Motor neuron (in vitro differentiated cells): Measurements from ENCODE around the gene CBLN1. TPM values are rescaled to one million over a fixed set of nuclear protein-coding genes. Genes with fewer than 3 reads are reported as not detected.

Source experiments
- ATAC-seq, 8 experiments: fragments of 200-7000 bp; cut with Tn5 transposase; replicated peaks in 6 of 8; 2 replicates each; pipeline ENCODE4 v1.8.0; 2021; ENCODE audit warnings: mild to moderate bottlenecking in 8 of 8, moderate library complexity in 8 of 8
- H3K27ac ChIP-seq, 2 donors: fragments of 250-450 bp; sonication (Bioruptor Pico); 2 replicates each; pipeline ENCODE4 v1.9.0; 2021; ENCODE audit warnings: antibody characterized with exemption in 2 of 2, mild to moderate bottlenecking in 2 of 2, moderate library complexity in 1 of 2
- H3K4me1 ChIP-seq, 2 donors: fragments of 250-450 bp; sonication (Bioruptor Pico); replicated peaks in 1 of 2; 2 replicates each; pipeline ENCODE4 v1.6.1; 2021; ENCODE audit warnings: antibody characterized with exemption in 2 of 2, mild to moderate bottlenecking in 2 of 2, moderate library complexity in 1 of 2
- H3K4me3 ChIP-seq, 5 donors: fragments of 250-450 bp; sonication (Bioruptor Pico); 2 replicates each; pipeline ENCODE4 v1.9.0; 2021; ENCODE audit warnings: antibody characterized with exemption in 5 of 5, mild to moderate bottlenecking in 5 of 5, moderate library complexity in 4 of 5
- WGBS, 10 experiments: fragments of 450-650 bp; shearing (Covaris generic); methylation state at CpG; one replicate each; pipeline ENCODE4 v1.0.0; 2022; 5-methylcytosine and 5-hydroxymethylcytosine counted together
- in situ Hi-C, 9 experiments: fragments of 400-800 bp; cut with MboI; loops; one replicate each; pipeline ENCODE4 v1.15.0; 2021; ENCODE audit warnings: low sequenced_read_pairs in 9 of 9, low pct_unique_long_range_greater_than_20kb in 2 of 9; ENCODE audit not compliant: unreplicated experiment in 9 of 9
- total RNA-seq, 8 experiments: library from RNA; unstranded; fragments of 300-600 nt; gene quantifications; 2 replicates each; pipeline versions ENCODE4 v1.2.3 to v1.2.4, GENCODE V29; 2022

Gene CBLN1
- total RNA-seq, 8 experiments from 2014 or later: 0.28 to 8.6 (median 7.0) TPM; not detected in 1

DNA sequence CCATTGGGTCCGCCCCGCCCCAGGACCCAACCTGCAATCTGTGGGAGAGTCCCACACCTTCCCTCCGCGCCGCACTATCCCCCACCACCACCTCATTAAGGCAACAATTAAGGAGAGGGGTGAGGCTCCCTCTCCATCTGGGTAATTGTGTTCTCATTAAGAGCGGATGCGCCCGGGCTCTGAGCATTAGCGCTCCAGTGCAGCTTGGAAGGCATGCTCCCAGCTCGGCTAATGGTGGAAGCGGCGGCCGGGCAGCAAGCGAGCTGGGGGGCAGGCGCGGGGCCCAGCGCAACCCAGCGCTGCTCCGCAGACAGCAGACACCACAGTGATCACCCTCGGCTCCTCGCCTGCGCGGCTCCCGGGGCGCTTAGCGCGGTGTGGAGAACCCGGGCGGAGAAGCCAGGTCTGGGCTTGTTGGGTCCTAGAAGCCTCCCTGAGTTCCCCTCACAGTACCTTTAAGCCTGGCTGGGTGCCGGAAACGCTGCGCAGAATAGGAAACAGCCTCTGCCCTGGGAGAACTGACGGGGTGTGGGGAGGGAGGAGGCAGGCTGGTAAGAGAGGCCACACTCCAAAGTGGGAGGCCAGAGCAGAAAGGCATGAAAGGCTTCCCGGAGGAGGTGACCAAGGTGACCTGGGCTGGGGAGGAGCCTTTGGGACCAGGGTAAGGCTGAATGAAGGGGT, 6.4 kb downstream of the CBLN1 start:
- Histone ChIP-seq H3K4me1 (peaks cover 3 to 6% of the 10 kb centered on the region in 2 donors), H3K27ac (no peak overlapping the region), H3K4me3 (no peak overlapping the region)
- ATAC-seq: peak in 2 of 8 experiments; percentile 16 to 43
- 0 to 8% (median 0%) methylated on average over 1 to 9 of the region's 34 CpGs; no CpG with 5 or more reads in 4 of the 10 experiments for WGBS, 10 experiments
- in situ Hi-C loops: no loop called here

DNA sequence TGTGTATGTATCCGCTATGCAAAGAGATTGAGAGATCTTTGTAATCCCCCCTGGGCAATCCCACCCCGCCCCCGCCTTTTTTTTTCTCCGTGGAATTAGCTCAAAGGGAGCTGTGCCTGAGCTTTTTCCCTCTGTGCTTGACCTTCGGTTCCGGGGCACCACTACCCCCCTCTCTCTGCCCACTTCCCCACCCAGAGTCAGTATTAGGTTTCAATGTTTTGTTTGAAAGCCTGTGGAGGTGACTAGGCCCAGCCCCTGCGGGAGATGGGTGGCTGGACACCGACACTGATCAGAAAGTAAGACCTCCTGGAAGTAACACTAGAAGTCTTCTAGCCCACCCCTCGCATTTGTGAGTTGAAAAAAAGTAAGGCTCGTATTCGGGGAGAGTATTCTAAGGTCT, 7.0 kb downstream of the CBLN1 start:
- in situ Hi-C loops: no loop called here
- no peak overlapping the region for H3K4me3 ChIP-seq
- H3K4me1 ChIP-seq: no peaks in the 10 kb centered on the region
- WGBS, 10 experiments: 0 to 25% (median 0%) methylated on average over 1 to 5 of the region's 11 CpGs; no CpG with 5 or more reads in 4 of the 10 experiments
- ATAC-seq: no peak
- no peak overlapping the region for H3K27ac ChIP-seq

DNA sequence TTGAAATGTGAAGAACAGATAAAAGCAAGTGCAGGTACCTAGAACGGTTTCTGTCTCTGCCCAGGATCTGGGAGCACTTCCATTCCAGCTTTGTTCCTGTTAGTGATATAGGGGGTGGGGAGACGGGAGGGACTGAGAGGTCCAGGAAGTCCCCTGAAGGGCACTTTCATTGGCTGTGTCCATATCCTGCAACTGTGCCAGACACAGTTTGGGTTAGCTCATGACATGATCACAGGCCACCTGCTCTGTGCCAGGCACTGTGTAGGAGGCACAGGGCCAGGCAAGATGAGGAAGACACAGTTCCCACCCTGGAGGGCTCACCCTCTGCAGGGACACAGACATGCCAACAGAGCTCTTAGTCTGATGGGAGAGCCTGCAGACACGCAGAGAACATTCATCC, 7.9 kb downstream of the CBLN1 start:
- Histone ChIP-seq H3K27ac (no peak overlapping the region), H3K4me1 (no peaks in the 10 kb centered on the region), H3K4me3 (no peak overlapping the region)
- 0 to 60% (median 20%) methylated on average over 1 to 3 of the region's 3 CpGs; no CpG with 5 or more reads in 5 of the 10 experiments for WGBS, 10 experiments
- in situ Hi-C loops: no loop called here
- ATAC-seq: no peak

DNA sequence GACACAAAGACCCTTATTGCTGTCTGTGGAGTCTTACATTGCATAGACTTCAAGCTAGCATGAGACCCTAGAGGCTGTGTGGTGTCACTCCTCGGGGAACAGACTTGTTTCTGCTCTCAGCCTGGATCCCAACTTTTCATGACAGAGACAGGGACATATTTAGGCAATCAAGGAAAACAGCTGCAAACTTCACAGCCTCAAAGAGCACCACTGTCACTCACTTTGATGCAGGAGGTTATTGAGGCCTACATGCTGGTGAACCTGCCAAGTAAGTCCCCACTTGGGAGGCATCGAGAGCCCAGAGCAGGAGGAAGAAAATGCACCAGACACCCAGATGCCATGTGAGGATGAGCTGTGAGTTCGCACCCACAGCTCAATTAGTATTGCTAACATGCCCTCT, 10.3 kb downstream of the CBLN1 start:
- no peak for ATAC-seq
- WGBS, 10 experiments: 21 to 90% (median 53%) methylated on average over 1 to 3 of the region's 3 CpGs; no CpG with 5 or more reads in 6 of the 10 experiments
- Histone ChIP-seq H3K4me3 (no peak overlapping the region), H3K27ac (no peak overlapping the region), H3K4me1 (no peaks in the 10 kb centered on the region)
- in situ Hi-C loops: no loop called here

DNA sequence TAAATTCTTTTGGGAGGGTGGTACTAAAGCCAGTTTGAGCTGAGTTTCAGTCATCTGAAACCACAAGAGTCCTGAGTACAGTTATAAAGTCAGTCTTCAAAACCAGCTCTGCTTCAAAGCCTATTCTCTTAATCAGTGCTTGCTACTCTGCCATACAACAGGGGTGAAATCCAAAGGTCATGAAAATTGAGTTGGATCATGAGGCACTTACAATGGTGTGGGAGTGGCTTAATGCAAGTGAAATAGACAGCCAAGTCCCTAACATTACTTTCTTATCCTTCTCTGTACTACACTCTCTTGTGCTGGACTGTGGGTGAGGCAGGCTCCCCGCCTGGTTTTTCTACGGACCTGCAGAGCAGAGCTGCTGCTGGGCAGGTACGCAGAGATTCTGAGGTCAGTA, 12.4 kb downstream of the CBLN1 start:
- ATAC-seq: no peak
- no peaks in the 10 kb centered on the region for H3K4me1 ChIP-seq
- in situ Hi-C loops: no loop called here
- H3K4me3 ChIP-seq: no peak overlapping the region
- 13 to 80% (median 20%) methylated on average over 1 to 3 of the region's 3 CpGs; no CpG with 5 or more reads in 5 of the 10 experiments for WGBS, 10 experiments
- no peak overlapping the region for H3K27ac ChIP-seq

DNA sequence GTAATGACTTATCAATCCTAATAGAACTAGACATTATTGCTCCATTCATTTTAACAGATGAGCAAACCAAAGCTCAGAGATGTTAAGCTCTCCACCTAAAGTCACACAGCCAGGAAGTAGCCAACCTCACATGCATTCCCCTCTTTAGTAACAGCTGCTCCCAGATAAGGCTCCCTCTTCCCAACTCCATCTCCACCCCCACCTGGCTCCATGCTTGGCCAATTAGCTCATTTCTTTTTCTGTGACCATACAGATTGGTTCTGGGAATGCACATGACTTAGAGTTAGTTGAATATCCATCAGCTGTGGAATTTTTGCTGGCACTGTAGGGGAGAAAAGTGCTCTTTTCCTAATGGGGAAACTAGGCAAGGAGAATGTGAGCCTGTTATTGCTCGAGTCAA, 13.0 kb downstream of the CBLN1 start:
- no peak overlapping the region for H3K4me3 ChIP-seq
- in situ Hi-C loops: no loop called here
- no peak overlapping the region for H3K27ac ChIP-seq
- 0 to 63% (median 0%) methylated on average over 1 of the region's 1 CpG; no CpG with 5 or more reads in 4 of the 10 experiments for WGBS, 10 experiments
- no peaks in the 10 kb centered on the region for H3K4me1 ChIP-seq
- no peak for ATAC-seq

DNA sequence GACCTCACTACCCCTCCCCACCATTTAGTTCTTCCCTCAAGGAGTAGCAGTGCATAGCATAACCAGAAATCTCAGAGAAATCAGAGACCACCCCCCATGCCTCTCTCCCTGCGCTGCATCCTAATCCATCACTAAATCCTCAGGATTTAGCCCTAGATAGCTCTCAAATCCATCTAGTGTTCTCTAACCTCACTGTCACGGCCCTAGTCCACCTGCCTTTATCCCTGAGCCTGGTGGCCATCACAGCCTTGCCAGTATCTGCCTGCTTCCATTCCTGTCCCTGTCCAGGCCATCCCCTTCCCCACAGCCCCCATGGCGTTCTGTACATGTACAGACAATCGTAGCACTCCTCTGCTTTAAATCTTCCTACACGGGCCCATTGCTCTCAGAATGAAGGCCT, 19.1 kb downstream of the CBLN1 start:
- WGBS, 10 experiments: 7 to 90% (median 76%) methylated on average over 1 to 5 of the region's 5 CpGs; no CpG with 5 or more reads in 3 of the 10 experiments
- no peaks in the 10 kb centered on the region for H3K4me1 ChIP-seq
- in situ Hi-C loops: no loop called here
- H3K27ac ChIP-seq: no peak overlapping the region
- no peak overlapping the region for H3K4me3 ChIP-seq
- no peak for ATAC-seq

DNA sequence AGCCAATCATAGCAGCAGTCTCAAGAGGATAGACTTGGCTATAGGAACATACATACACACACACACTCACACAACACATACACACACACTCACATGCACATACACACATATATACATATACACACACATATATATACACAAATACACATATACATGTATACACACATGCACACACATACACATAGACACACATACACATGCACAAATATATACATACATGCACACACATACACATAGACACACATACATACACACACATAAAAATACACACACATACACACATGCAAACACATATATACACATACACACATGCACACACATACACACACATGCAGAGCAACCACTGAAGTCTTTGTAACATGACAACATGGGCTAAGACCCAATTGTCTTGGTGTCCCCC, 19.7 kb downstream of the CBLN1 start:
- in situ Hi-C loops: no loop called here
- Histone ChIP-seq H3K4me3 (no peak overlapping the region), H3K27ac (no peak overlapping the region), H3K4me1 (no peaks in the 10 kb centered on the region)
- no peak for ATAC-seq

DNA sequence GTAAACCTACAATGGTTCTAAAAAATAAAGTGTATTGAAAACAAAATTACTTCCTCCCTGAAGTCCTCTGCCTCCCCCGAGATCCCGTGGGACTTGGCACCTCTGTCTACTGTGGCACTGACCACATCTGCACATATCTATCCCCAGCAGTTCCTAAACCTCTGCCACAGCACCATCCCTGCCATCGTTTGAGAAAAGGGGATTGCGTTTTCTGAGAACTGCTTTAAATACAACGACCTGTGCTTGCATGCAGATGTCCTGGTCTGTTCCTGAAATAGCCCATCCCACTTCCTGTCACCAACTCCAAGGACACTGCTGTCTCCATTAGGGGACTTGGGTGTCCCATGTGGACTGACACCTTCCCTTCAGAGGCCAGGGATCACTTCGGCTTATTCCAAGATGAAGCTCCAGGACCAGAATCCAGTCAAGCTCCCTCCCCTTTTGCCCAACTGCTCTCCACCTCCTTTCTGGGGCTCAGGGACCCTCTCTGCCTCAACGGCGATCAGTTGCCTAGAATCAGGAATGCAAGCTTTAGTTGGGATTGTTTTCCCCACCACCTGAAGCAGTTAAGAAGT, 20.6 kb downstream of the CBLN1 start:
- H3K4me3 ChIP-seq: no peak overlapping the region
- H3K4me1 ChIP-seq: no peaks in the 10 kb centered on the region
- no peak overlapping the region for H3K27ac ChIP-seq
- WGBS, 10 experiments: 0 to 100% (median 38%) methylated on average over 1 to 6 of the region's 8 CpGs; no CpG with 5 or more reads in 2 of the 10 experiments
- in situ Hi-C loops: no loop called here
- no peak for ATAC-seq

DNA sequence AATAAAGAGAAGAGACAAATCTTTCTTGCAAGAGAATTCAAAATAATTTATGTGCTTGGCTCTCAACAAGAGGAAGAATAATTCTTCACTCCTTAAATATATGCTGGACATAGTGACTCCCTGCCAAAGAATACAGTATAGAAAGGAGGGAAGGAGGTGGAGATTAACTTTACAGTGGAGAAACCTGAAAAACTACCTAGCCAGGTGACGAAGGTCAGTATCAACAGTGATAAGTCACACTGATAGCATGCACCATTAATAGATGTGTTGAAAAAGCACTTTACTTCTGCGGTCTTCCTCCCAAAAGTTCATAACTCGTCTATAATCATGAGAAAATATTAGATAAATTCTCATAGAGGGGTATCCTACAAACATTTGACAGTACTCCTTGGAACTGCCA, 21.4 kb downstream of the CBLN1 start:
- in situ Hi-C loops: no loop called here
- no peak overlapping the region for H3K27ac ChIP-seq
- H3K4me3 ChIP-seq: no peak overlapping the region
- WGBS, 10 experiments: 0 to 86% (median 24%) methylated on average over 1 to 3 of the region's 3 CpGs; no CpG with 5 or more reads in 3 of the 10 experiments
- H3K4me1 ChIP-seq: no peaks in the 10 kb centered on the region
- no peak for ATAC-seq

DNA sequence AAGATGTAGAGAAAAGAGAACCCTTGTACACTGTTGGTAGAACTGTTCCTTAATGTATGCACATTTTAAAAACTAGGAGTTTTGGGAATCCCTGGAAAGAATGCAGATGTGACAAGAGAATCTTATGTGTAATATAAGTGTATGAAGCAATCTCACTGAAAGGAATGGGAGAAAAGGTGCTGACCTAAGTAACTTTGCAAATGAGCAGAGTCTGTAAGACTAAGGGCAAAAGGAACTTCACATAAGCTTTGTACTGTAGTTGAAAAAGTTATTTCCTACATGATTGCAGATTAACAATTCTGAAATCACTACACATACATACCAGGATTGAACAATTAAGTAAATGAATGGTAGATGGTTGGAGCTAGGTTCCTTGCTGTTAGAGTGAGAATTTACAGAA, 22.3 kb downstream of the CBLN1 start:
- in situ Hi-C loops: no loop called here

DNA sequence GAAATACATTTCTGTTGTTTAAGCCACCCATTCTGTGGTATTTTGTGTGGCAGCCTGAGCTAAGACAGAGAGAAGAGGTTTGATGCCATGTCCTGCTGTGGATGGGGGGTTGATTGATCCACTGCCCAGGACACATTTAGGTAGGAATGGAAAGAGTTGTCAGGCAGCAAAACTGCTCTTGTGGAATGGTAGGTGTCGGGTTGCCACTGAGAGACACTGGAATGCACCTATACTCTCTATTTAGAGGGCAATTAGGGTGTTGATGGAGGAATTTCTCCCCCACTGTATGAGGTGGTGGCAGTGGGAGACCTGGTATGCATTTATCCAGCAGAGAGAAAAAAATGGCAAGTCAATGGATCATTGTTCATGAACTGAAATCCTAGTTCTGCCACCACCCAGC, 30.9 kb downstream of the CBLN1 start:
- in situ Hi-C loops: no loop called here
- WGBS, 10 experiments: 0 to 50% (median 43%) methylated on average over 1 of the region's 1 CpG; no CpG with 5 or more reads in 7 of the 10 experiments
- H3K27ac ChIP-seq: no peak overlapping the region
- H3K4me3 ChIP-seq: no peak overlapping the region
- H3K4me1 ChIP-seq: no peaks in the 10 kb centered on the region
- ATAC-seq: no peak

More for the DNA sequence above, 22.3 kb downstream of the CBLN1 start:
- Histone ChIP-seq H3K27ac (no peak overlapping the region), H3K4me3 (no peak overlapping the region), H3K4me1 (no peaks in the 10 kb centered on the region)
- no peak for ATAC-seq

DNA sequence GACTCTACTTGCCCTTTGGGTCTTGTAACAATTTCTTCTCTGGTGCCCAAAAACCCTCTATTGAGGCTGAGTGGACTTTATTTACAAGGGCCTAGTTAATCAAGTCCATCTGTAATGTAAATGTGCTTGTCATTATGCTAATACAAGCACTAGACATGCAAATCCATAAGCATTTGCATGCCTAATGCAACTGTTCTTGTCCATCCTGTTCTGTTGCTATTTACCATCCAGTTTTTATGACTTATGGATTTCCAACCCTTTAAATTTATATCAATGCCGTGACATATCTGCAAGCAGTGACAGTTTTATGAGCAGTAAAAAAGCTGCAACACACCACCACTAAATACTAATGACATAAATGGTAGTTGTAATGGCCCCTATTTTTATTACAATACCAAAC, 33.4 kb downstream of the CBLN1 start:
- WGBS, 10 experiments: 0 to 86% (median 28%) methylated on average over 1 of the region's 1 CpG; no CpG with 5 or more reads in 2 of the 10 experiments
- Histone ChIP-seq H3K4me3 (no peak overlapping the region), H3K27ac (no peak overlapping the region), H3K4me1 (no peaks in the 10 kb centered on the region)
- in situ Hi-C loops: no loop called here
- peak in 3 of 8 experiments; percentile 39 to 83 (median 69) for ATAC-seq

DNA sequence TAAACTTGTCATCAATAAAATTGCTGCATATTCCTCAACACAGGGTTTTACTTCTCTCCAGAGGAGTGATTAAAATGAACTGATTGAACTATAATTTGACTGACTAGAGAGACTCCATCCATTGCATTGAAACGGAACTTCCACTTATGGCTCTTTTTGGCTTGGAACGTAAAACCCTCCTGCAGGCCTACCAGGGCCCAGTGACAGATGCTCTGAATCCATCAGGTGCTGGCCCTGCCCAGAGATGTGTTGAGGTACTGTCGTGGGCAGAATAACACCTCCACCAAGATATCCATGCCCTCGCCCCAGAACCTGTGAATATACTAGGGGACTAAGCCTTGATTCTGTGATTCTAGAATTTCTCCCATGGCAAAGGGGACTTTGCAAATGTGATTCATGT, 45.4 kb downstream of the CBLN1 start:
- in situ Hi-C loops: no loop called here
- ATAC-seq: no peak
- Histone ChIP-seq H3K4me3 (no peak overlapping the region), H3K27ac (no peak overlapping the region), H3K4me1 (no peaks in the 10 kb centered on the region)
- 20 to 81% (median 69%) methylated on average over 1 to 4 of the region's 4 CpGs; no CpG with 5 or more reads in 6 of the 10 experiments for WGBS, 10 experiments
